GM18858 (cell line): ENCODE measurements around the gene WDFY4.

Experiments
- ATAC-seq: cut with Tn5 transposase; IDR thresholded peaks from one replicate; pipeline ENCODE4 v1.9.1; 2021; ENCODE audit not compliant: unreplicated experiment

The WDFY4 gene

GRCh38 chr10:48656241-48656913 is 28.3 kb upstream of the WDFY4 start:
- peak; percentile 68 for ATAC-seq

- ATAC-seq, result no peak
Measured at GRCh38 chr10:48656914-48657305, 27.8 kb upstream of the WDFY4 start.

- no peak for ATAC-seq
Measured at GRCh38 chr10:48657416-48657815, 27.3 kb upstream of the WDFY4 start.

DNA sequence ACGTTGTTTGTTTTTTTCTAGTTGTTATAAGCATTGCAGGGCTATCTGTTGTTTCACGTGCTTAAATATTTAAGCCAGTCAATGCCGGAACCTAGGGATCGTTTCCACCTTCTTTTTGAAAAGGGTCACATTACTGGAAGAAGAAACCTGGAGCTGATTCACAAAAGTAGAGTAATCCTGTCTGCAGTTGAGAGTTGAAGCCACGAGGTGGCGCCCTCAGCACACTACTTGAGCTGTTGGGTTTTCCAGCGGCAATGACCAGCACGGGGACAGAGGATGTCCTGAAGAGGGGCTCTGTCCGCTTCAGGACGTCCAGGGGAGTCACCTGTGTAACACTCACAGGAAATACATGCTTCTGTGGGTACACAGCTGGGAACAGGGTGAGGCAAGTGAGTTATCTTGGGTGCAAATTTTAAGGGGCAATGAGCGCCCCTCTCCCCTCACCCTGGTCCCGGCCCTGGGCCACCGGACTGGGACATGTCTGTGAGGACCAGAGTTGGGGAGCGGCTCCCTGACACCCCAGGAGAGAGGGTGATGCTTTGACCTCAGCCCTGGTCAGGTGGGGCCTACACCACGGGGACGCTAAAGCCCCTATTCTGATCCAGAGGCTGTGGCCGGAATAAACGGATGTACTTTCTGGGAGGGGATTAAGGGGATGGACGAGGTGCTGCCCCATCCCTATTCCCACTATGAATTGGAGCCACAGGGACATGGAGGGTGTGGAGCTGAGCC is 26.3 kb upstream of the WDFY4 start:
- no peak for ATAC-seq

DNA sequence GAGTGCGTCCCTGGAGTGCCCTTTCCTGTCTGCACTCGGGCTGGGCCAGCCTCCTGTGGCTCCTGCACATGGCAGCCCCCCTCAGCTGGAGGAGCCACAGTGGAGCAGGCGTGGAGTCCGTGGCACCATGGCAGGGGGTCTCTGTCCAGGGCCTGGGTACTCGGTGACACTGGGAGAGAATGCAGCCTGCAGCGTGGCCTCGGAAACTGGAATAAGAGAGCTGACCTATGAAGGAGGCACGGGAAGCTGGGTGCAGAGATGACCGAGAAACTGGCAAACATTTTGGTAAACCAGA is 25.8 kb upstream of the WDFY4 start:
- no peak for ATAC-seq

DNA sequence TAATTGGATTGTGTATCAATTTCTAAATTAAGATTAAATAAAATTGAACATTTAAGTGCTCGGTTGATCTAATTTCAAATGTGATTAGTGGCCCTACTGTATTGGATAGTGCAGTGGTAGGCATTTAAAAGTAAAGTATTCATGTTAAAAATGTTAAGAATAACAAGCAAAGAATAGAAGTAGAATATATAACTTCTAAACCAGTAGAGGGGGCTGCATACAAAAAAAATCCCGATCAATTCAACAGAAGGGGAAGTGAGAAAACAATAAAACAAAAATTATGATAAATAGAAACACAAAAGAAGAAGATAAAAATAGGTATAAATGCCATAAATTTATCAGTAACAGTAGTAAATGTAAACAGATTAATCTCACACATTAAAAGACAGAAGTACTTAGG is 24.9 kb upstream of the WDFY4 start:
- ATAC-seq, result no peak

DNA sequence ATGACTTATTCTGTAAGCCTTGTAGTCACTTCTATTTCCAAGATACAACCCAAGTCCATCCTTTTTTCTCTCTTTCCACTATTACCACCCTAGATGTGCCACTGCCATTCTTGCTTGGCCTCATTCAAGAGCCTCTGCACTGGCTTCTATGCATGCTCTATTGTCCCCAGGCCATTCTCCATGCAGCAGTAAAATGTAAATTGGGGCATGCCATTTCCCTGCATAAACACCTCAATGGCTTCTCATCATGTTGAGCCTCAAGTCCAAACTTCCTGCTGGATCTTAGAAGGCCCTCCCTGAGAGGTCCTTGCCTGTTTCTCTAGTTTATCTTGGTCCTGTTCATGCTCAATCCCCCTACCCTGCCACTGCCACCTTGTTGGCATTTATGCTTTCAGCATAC is 23.2 kb upstream of the WDFY4 start:
- no peak for ATAC-seq

- peak; percentile 37 for ATAC-seq
Measured at GRCh38 chr10:48667960-48668590, 16.6 kb upstream of the WDFY4 start.

DNA sequence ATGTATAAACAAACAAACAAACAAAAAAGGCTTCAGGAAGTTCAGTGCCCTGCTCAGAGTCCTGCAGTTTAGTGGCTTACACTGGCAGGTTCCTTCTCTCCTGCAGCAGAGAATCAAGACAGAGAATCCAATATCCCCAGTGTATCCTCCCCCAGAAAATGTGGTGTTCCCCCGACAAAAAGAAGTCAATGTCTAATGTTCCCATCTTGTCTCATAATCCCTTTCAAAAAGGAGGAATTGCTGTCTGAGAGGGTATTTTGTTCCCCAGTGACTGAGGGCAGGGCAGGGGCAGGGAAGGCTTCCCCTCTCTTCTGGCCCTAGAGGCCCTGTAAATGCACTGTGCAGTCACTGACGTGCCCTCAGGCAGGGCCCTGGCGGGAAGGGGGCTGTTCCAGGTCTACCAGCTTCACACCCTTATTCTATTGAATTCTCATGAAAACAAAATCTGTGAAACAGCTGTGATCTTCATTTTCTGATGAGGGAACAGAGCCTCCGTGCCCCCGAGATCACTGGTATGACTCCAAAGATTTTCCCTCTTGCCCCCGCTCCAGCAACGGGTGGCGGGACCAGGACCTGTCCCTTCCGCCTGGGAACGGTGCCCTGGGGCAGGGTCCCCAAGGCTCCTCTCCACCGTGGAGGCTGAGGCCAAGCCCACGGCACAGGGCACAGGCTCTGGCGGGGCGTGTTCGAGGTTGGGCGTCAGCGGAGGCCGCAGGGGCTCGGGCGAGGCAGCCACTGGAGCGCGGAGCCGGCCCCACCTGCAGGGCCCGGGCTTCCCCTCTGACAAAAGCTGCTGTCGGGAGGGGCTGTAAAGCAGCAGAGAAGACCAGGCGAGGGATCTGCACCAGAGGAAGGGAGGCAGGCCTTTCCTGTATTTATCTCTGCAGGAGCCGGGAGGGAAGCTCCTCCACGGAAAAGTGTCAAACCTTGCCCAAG is 13.4 kb upstream of the WDFY4 start:
- ATAC-seq, result peak; percentile 52

- peak; percentile 28 for ATAC-seq
Measured at GRCh38 chr10:48671914-48672595, 12.6 kb upstream of the WDFY4 start.

GRCh38 chr10:48672596-48673265 is 11.9 kb upstream of the WDFY4 start:
- ATAC-seq, result no peak

DNA sequence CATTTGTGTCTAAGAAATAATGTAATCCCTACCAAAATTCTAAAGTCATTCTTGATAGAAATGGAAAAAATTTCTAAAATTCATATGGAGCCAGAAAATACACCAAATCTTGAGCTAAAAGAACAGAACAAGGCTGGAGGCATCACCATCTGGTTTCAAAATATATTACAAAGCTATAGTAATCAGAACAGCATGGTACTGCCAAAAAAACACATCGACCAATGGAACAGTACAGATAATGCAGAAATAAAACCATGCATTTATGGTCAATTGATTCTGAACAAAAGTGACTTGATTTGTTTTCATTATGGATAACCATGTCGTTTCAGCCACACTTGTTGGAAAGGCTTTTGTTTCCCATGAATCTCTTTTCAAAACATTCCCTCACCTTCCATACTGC is 7.0 kb upstream of the WDFY4 start:
- ATAC-seq, result no peak

DNA sequence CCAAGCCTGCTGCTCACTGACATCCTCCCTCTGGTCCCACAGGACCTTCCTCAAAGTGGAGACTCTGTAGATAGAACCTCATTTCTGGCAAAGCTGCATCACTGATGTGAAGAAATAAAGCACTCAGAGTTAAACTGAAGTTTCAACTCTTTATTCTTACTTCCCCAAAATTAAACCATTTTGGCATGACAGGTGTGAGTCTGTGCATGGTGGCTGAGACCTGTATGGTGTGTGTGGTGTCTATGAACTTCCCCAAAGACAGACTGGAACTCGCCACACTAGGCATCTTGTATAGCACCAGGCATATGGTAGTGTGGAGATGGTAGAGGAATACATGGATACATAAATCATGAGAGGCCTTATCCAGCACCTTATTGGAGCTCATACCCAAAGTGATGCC is 6.6 kb upstream of the WDFY4 start:
- peak; percentile 61 for ATAC-seq

DNA sequence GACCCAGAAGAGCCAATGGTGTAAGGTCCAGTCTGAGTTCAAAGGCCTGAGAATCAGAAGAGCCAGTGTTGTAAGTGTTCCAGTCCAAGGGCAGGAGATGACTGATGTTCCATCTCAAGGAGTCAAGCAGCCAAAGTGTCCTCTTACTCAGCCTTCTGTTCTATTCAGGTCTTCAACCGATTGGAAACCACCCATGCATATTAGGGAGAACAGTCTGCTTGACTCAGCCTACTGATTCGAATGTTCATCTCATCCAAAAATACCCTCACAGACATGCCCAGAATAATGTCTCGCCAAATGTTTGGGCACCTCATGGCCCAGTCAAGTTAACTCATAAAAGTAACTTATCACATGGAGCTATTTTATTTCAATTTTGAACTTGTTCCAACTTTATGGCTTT is 2.9 kb upstream of the WDFY4 start:
- no peak for ATAC-seq

GRCh38 chr10:48682265-48682664 is 2.4 kb upstream of the WDFY4 start:
- ATAC-seq, result no peak

GRCh38 chr10:48683424-48683823 is 1.2 kb upstream of the WDFY4 start:
- no peak for ATAC-seq

DNA sequence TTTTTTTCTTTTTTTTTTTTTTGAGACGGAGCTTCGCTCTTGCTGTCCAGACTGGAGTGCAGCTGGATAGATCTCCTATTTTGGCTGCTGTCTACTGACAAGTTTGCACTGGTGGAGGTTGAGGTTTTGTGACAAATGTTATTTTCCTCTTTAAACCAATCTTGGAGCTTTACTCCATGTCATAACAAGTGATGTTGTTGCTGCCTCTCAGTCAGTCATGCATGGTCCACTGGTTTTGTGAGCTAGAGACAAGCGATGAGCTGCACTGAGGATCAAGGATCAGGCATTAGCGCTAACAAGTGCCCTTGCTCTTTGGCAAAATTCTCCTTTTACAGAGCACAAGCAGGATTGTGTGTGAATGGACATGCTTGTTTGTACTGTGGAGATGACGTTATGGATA is 805 bp upstream of the WDFY4 start:
- no peak for ATAC-seq

- ATAC-seq, result no peak
Measured at GRCh38 chr10:48684463-48684791, 246 bp upstream of the WDFY4 start.

- ATAC-seq, result no peak
Measured at GRCh38 chr10:48685731-48686130, 1.1 kb downstream of the WDFY4 start.
